ENCODE measurements around the gene MYT1. TPM values are rescaled to one million over a fixed set of nuclear protein-coding genes. Genes with fewer than 3 reads are reported as not detected.
A peak's percentile ranks its signal among the peaks of the same experiment; 100 is the strongest.

Gene MYT1
- total and polyA plus RNA-seq, 2 of the 13 experiments (the other 11 are each of a cell fraction or from before 2014, with no cell fraction given) = 0.58 to 2.5 TPM

- TF ChIP-seq PRDM4 (CRISPR knock-in tag; IDR thresholded peaks at IDR 0.05; ENCODE audit: borderline replicate concordance) (no peak), IRF2 (CRISPR knock-in tag; IDR thresholded peaks at IDR 0.05) (peak; percentile 92), ZFP36 (IDR thresholded peaks at IDR 0.05; ENCODE audit: borderline replicate concordance, low read depth, low read length, partially characterized antibody) (no peak), ATF6 (CRISPR knock-in tag; conservative IDR thresholded peaks at IDR 0.05) (0 out of 2 replicates have a peak, but pooled peaks have one; percentile 5), CBX5 (CRISPR knock-in tag; IDR thresholded peaks at IDR 0.05; ENCODE audit: borderline replicate concordance) (peak; percentile 13; the same call in 1 of the 2 replicates), PAWR (CRISPR knock-in tag; IDR thresholded peaks at IDR 0.05; ENCODE audit: borderline replicate concordance) (no peak), ZBTB2 (CRISPR knock-in tag; IDR thresholded peaks at IDR 0.05; ENCODE audit: low read depth) (no peak), MYPOP (CRISPR knock-in tag; IDR thresholded peaks at IDR 0.05) (no peak), ZNF749 (CRISPR knock-in tag; IDR thresholded peaks at IDR 0.05; ENCODE audit: borderline replicate concordance) (no peak), ATF2 (CRISPR knock-in tag; IDR thresholded peaks at IDR 0.05) (peak; percentile 85), ATF7 (IDR thresholded peaks at IDR 0.05) (no peak), ATF7 (CRISPR knock-in tag; IDR thresholded peaks at IDR 0.05) (peak; percentile 57; the same call in 1 of the 2 replicates), ZXDC (CRISPR knock-in tag; IDR thresholded peaks at IDR 0.05) (no peak), E2F5 (CRISPR knock-in tag; conservative IDR thresholded peaks at IDR 0.05) (no peak), ZFY (CRISPR knock-in tag; IDR thresholded peaks at IDR 0.05) (peak; percentile 31; the same call in 1 of the 2 replicates), ZNF616 (CRISPR knock-in tag; IDR thresholded peaks at IDR 0.05; ENCODE audit: low read depth) (no peak)
These were observed 78.7 kb downstream of the MYT1 start (continued) for GRCh38 chr20:64242797-64243475.

Data from HepG2 (cell line).